ENCODE measurements around the gene DERL3.

DNA sequence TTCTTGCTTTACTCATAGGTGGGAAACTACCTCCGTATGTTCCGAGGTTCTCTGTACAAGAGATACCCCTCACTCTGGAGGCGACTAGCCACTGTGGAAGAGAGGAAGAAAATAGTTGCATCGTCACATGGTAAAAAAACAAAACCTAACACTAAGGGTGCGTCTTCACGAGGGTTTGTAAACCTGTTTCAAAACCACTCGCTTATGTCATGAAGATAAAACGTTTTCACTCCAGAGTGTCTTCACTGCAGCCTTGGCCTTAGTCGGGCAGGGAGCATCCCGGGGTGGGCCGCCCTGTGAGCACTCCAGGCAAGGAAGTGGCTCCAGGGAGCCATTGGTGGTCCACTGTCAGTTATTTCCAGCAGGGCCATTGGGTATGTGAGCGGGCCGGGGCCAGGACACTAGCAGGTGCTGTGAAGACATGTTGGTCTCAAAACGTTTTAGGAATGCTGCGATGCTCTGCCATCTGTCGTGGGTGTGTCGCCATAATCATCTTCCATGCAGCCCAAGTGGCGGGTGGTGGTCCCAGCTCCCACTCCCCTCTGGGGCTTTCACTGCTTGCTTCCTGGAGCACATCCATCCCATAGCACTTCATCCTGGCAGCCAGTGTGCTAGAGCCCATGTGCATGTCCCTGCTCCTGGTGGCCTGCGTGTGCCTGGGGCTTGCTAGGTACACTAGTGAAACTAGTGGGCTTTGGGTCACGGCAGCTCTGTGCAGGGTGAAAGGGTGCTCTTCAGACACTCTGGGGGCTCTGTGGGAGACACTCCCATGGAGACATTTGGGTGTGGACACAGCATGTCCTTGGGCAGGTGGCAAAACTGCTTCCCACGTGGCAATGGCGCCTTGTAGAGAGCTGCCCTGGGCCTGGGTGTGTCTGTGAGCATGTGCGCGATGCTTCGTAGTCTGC is 46.8 kb downstream of the DERL3 start:
- no peak for TF ChIP-seq EZH2phosphoT487 (IDR thresholded peaks at IDR 0.05; ENCODE audit: insufficient read depth, low read depth)
- no peak for TF ChIP-seq EZH2 (IDR thresholded peaks at IDR 0.05; ENCODE audit: insufficient read depth, poor library complexity, severe bottlenecking)

Measured in GM23248 (cell line).